ENCODE results near the gene NTHL1.

DNA sequence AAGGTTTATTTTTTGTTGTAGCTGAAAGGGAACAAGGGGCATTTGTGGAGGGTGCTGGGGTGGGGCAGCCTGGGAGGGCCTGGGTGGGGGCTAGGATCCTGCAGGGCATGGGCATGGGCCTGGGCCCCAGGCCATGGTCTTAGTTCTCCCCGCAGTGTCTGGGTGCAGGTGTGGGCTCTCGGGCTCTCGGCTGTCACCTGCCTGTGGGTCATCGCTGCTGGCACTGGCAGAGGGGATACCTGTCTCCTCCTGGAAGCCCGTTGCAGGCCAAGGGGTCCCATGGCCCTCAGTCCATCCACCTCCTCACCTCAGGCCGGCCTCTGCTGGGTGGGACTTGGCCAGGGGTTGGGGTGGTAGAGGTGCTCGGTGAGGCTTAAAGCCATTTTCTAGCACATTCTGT, 30.5 kb upstream of the NTHL1 start:
- TF ChIP-seq, protein P1, sequence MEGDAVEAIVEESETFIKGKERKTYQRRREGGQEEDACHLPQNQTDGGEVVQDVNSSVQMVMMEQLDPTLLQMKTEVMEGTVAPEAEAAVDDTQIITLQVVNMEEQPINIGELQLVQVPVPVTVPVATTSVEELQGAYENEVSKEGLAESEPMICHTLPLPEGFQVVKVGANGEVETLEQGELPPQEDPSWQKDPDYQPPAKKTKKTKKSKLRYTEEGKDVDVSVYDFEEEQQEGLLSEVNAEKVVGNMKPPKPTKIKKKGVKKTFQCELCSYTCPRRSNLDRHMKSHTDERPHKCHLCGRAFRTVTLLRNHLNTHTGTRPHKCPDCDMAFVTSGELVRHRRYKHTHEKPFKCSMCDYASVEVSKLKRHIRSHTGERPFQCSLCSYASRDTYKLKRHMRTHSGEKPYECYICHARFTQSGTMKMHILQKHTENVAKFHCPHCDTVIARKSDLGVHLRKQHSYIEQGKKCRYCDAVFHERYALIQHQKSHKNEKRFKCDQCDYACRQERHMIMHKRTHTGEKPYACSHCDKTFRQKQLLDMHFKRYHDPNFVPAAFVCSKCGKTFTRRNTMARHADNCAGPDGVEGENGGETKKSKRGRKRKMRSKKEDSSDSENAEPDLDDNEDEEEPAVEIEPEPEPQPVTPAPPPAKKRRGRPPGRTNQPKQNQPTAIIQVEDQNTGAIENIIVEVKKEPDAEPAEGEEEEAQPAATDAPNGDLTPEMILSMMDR (IDR thresholded peaks at IDR 0.05; ENCODE audit: low read depth, low read length, poor library complexity, severe bottlenecking) = no peak
- TF ChIP-seq EZH2phosphoT487 (IDR thresholded peaks at IDR 0.05; ENCODE audit: borderline replicate concordance, low read length) = no peak

Data from DOHH2 (cell line).